ENCODE results near the gene MTAP. TPM values are rescaled to one million over a fixed set of nuclear protein-coding genes. Genes with fewer than 3 reads are reported as not detected.

Gene MTAP
- total RNA-seq, 2 experiments from 2014 or later: 70.2 to 73.9 TPM

- H3K27ac Mint-ChIP-seq: no peak overlapping the region
- intact Hi-C loops (cut with micrococcal nuclease): no loop called here
- no peaks in the 10 kb centered on the region for H3K36me3 Mint-ChIP-seq (ENCODE audit: low read depth)
- H3K9me3 Mint-ChIP-seq: no peaks in the 10 kb centered on the region
- ChIA-PET CTCF (interaction anchor here (0.8 to 6.9 kb wide), 4 partner anchors 25 to 170 kb away, joined by 3 to 37 read pairs (median 6); partner anchors contain the start of gene CDKN2B), POLR2A (interaction anchor here (1.1 kb wide), 1 partner anchor 24 kb away, joined by 5 read pairs; no protein-coding TSS in a partner anchor)
- peaks cover 59% of the 10 kb centered on the region for H3K27me3 Mint-ChIP-seq
- no peaks in the 10 kb centered on the region for H3K4me1 Mint-ChIP-seq (ENCODE audit: low read depth)
- ATAC-seq: no peak
- TF ChIP-seq, protein P1, sequence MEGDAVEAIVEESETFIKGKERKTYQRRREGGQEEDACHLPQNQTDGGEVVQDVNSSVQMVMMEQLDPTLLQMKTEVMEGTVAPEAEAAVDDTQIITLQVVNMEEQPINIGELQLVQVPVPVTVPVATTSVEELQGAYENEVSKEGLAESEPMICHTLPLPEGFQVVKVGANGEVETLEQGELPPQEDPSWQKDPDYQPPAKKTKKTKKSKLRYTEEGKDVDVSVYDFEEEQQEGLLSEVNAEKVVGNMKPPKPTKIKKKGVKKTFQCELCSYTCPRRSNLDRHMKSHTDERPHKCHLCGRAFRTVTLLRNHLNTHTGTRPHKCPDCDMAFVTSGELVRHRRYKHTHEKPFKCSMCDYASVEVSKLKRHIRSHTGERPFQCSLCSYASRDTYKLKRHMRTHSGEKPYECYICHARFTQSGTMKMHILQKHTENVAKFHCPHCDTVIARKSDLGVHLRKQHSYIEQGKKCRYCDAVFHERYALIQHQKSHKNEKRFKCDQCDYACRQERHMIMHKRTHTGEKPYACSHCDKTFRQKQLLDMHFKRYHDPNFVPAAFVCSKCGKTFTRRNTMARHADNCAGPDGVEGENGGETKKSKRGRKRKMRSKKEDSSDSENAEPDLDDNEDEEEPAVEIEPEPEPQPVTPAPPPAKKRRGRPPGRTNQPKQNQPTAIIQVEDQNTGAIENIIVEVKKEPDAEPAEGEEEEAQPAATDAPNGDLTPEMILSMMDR (IDR thresholded peaks at IDR 0.05): no peak
- no peak for DNase-seq
- H3K4me3 Mint-ChIP-seq: no peak overlapping the region
Observed at GRCh38 chr9:21983561-21983935, 181.1 kb downstream of the MTAP start.

DNA sequence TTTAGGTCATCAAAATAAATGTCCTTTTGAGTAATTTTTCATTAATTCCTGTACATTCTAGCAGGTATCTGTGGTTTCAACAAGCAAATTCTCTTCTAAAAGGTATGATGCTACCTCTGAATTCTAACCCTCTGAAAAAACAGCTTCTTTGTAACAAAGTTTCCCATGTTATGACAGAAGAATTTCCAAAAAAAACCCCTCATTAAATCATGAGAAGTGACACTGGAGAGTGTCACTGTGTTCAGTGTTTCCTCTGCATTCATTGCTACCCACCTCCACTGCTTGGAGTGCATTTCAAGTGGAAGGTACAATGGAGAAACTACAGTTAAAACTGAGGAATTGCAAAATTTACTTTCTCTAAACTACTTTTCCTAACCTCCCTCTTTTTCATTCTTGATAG lies 181.7 kb downstream of the MTAP start:
- no peak for ATAC-seq
- DNase-seq: no peak
- no peaks in the 10 kb centered on the region for H3K36me3 Mint-ChIP-seq (ENCODE audit: low read depth)
- no peaks in the 10 kb centered on the region for H3K4me1 Mint-ChIP-seq (ENCODE audit: low read depth)
- ChIA-PET CTCF (interaction anchor here (1.6 to 6.9 kb wide), 2 partner anchors 24 to 135 kb away, joined by 5 to 37 read pairs; partner anchors contain the start of gene CDKN2B), POLR2A (interaction anchor here (1.1 kb wide), 1 partner anchor 23 kb away, joined by 5 read pairs; no protein-coding TSS in a partner anchor)
- H3K9me3 Mint-ChIP-seq: no peaks in the 10 kb centered on the region
- H3K4me3 Mint-ChIP-seq: no peak overlapping the region
- H3K27ac Mint-ChIP-seq: no peak overlapping the region
- intact Hi-C loops (cut with micrococcal nuclease): no loop called here
- peaks cover 59% of the 10 kb centered on the region for H3K27me3 Mint-ChIP-seq
- TF ChIP-seq, protein P1 (IDR thresholded peaks at IDR 0.05): no peak

- ChIA-PET CTCF (interaction anchor here (0.7 to 6.9 kb wide), 5 partner anchors 22 to 252 kb away, joined by 3 to 37 read pairs (median 3); partner anchors contain the start of gene CDKN2B), POLR2A (interaction anchor here (1.0 kb wide), 1 partner anchor 10 kb away, joined by 3 read pairs; no protein-coding TSS in a partner anchor)
- DNase-seq (no peak), ATAC-seq (no peak)
- intact Hi-C loops (cut with micrococcal nuclease): no loop called here
- Mint-ChIP-seq H3K4me1 (ENCODE audit: low read depth) (peaks cover 4% of the 10 kb centered on the region), H3K27ac (no peak overlapping the region), H3K9me3 (no peaks in the 10 kb centered on the region), H3K4me3 (no peak overlapping the region), H3K36me3 (ENCODE audit: low read depth) (peaks cover 5% of the 10 kb centered on the region), H3K27me3 (peaks cover 63% of the 10 kb centered on the region)
- TF ChIP-seq, protein P1 (IDR thresholded peaks at IDR 0.05): no peak
Observed at GRCh38 chr9:21985964-21986667, 183.7 kb downstream of the MTAP start.

Other genes starting within 250 kb of the MTAP start
- gene CDKN2A, start 191.8 kb downstream of the MTAP start, total RNA-seq: 1 to 10 TPM; 2.1 to 2.5 TPM
- under 1 TPM; 0.41 to 0.81 TPM for gene CDKN2B-AS1, start 192.2 kb downstream of the MTAP start, total RNA-seq
- gene CDKN2B, start 206.7 kb downstream of the MTAP start, total RNA-seq: not detected

Data from activated CD8-positive, alpha-beta T cell treated with anti-CD3 and anti-CD28 coated beads for 36 hours (primary cell).